Thyroid gland (tissue), 4 donors: ENCODE measurements around the gene RPL10A. TPM values are rescaled to one million over a fixed set of nuclear protein-coding genes. Genes with fewer than 3 reads are reported as not detected.
A peak's percentile ranks its signal among the peaks of the same experiment; 100 is the strongest.

Experiments
- DNase-seq, 2 donors: peaks; one replicate each; pipeline ENCODE4 v3.0.0-alpha.2; 2019
- H3K27ac ChIP-seq, 3 donors: fragments of 200-600 bp; sonication (generic); 1 replicate in 2 of 3; 2 replicates in 1 of 3; pipeline ENCODE4 v1.5.1; 2016 to 2019; ENCODE audit warnings: mild to moderate bottlenecking in 1 of 3, moderate library complexity in 1 of 3
- H3K27me3 ChIP-seq: fragments of 200-600 bp; sonication (generic); one replicate; pipeline ENCODE4 v1.5.1; 2019
- H3K36me3 ChIP-seq, 2 donors: fragments of 200-600 bp; sonication (generic); one replicate each; pipeline ENCODE4 v1.5.1; 2016 to 2019
- H3K4me1 ChIP-seq, 2 donors: fragments of 200-600 bp; sonication (generic); one replicate each; pipeline ENCODE4 v1.5.1; 2017 to 2019
- H3K4me3 ChIP-seq, 3 donors: fragments of 200-600 bp; sonication (generic); replicated peaks in 1 of 3; 1 replicate in 2 of 3; 2 replicates in 1 of 3; pipeline ENCODE4 v1.5.1; 2016; ENCODE audit warnings: mild to moderate bottlenecking in 1 of 3
- H3K9me3 ChIP-seq: fragments of 200-600 bp; sonication (generic); one replicate; pipeline ENCODE4 v1.5.1; 2017
- POLR2A ChIP-seq, 2 donors: fragments of 450-650 bp; IDR thresholded peaks; one replicate each; pipeline ENCODE4 v1.6.1; 2017; ENCODE audit warnings: antibody characterized with exemption in 2 of 2, mild to moderate bottlenecking in 2 of 2, moderate library complexity in 1 of 2
- WGBS, 2 donors: methylation state at CpG; one replicate each; pipeline ENCODE4 v1.1.5; 2017; 5-methylcytosine and 5-hydroxymethylcytosine counted together
- intact Hi-C: fragments of 100-400 bp; cut with DNase I; formaldehyde crosslinking; loops from one replicate; pipeline ENCODE4 v1.15.1; 2023
- total RNA-seq, 4 donors: library from RNA; depleted of rRNA; stranded (reverse); fragments of >200 nt; gene quantifications; one replicate each; pipeline ENCODE4 v1.2.3, GENCODE V29; 2016
- TF ChIP-seq, protein P1 (sequence below), 6 experiments: fragments of 200-600 bp in 3 of 6; fragments of 450-650 bp in 3 of 6; sonication (generic) in 3 of 6; IDR thresholded peaks; one replicate each; pipeline ENCODE4 v1.5.1; 2016 to 2019; ENCODE audit warnings: antibody characterized with exemption in 6 of 6, mild to moderate bottlenecking in 2 of 6, inconsistent platforms in 1 of 6, moderate library complexity in 1 of 6

Gene RPL10A
- total RNA-seq = 1,000 to 10,000 TPM; 1,123 to 2,881 (median 1,235) TPM

DNA sequence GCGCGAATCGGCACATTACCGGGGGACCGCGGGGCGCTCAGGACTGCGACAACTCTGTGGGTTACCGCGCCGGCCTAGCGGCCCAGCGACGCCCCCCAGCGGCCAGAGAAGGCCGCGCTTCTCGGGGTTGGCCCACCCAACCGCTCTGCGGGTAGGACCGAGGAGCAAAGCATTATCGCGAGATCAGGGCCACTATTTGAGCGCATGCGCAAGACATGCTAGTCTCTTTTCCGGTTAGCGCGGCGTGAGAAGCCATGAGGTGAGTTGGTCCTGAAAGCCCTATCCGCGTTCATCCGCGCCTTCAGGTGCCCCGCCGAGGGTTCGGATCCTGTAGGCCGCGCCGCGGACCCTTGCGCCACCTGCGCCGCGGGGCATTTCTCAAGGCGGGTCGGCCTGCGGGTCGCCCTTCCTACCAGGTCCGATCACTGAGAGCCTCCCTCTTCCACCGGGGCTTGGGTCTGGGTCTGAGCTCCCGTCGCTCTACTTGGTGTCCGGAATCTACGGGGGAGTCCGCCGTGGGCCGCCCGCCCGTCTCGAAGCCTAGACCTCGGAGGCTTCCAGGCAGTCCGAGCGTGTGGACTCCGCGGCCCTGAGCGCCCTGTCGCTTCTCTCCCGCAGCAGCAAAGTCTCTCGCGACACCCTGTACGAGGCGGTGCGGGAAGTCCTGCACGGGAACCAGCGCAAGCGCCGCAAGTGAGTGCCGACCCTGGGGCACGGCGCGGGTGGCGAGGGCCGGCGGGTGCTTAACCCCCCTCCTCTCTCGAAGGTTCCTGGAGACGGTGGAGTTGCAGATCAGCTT is at the start of gene RPL10A:
Gene RPL10A, plus strand, starts transcription at position 221 of the 799 bp plus-strand sequence. Its CDS starts 34 bp downstream, at position 255.
- H3K36me3 ChIP-seq = peaks cover 11 to 16% of the 10 kb centered on the region in 2 donors
- H3K27ac ChIP-seq = peak within 1 kb of the TSS; percentile 77 to 93 (median 92)
- H3K4me3 ChIP-seq = peak within 1 kb of the TSS; percentile 41 to 76 (median 53)
- DNase-seq = peak; percentile 96
- no peaks in the 10 kb centered on the region for H3K9me3 ChIP-seq
- WGBS, 2 donors = 0% methylated on average over 18 to 45 of the region's 86 CpGs
- intact Hi-C loops = no loop called here
- no peaks in the 10 kb centered on the region for H3K27me3 ChIP-seq
- H3K4me1 ChIP-seq = peaks cover 10 to 18% of the 10 kb centered on the region in 2 donors
- peak; percentile 67 to 96 for TF ChIP-seq POLR2A (IDR thresholded peaks at IDR 0.05)
- TF ChIP-seq, protein P1, sequence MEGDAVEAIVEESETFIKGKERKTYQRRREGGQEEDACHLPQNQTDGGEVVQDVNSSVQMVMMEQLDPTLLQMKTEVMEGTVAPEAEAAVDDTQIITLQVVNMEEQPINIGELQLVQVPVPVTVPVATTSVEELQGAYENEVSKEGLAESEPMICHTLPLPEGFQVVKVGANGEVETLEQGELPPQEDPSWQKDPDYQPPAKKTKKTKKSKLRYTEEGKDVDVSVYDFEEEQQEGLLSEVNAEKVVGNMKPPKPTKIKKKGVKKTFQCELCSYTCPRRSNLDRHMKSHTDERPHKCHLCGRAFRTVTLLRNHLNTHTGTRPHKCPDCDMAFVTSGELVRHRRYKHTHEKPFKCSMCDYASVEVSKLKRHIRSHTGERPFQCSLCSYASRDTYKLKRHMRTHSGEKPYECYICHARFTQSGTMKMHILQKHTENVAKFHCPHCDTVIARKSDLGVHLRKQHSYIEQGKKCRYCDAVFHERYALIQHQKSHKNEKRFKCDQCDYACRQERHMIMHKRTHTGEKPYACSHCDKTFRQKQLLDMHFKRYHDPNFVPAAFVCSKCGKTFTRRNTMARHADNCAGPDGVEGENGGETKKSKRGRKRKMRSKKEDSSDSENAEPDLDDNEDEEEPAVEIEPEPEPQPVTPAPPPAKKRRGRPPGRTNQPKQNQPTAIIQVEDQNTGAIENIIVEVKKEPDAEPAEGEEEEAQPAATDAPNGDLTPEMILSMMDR (IDR thresholded peaks at IDR 0.05) = peak; percentile 82 to 99 (median 92)

DNA sequence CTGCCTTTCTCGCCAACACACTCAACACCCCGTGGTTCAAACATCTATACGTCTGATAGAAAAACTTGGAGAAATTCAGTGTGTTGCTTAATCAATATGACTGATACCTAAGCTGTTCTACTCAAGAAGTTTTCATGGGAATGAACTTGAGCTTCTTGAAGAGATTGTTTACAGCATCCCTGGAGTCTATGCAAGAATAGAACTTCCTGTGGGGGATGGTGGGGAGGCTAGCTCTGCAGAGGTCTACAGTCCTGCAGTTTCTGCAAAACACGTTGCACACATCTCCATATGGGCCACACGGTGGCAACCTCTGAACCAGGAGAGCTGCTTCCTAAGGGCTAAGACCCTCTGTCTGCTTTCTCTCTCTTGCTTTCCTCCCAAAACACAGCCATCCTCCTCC is 48.8 kb upstream of the RPL10A start:
- intact Hi-C loops = no loop called here
- Histone ChIP-seq H3K4me3 (no peak overlapping the region), H3K4me1 (peaks cover 7 to 8% of the 10 kb centered on the region in 2 donors), H3K27me3 (no peaks in the 10 kb centered on the region), H3K9me3 (no peaks in the 10 kb centered on the region), H3K36me3 (peaks cover 21 to 22% of the 10 kb centered on the region in 2 donors), H3K27ac (no peak overlapping the region)
- 79% methylated on average over 5 of the region's 5 CpGs for WGBS, 2 donors
- no peak for TF ChIP-seq POLR2A (IDR thresholded peaks at IDR 0.05)
- TF ChIP-seq, protein P1 (IDR thresholded peaks at IDR 0.05) = no peak
- DNase-seq = no peak

DNA sequence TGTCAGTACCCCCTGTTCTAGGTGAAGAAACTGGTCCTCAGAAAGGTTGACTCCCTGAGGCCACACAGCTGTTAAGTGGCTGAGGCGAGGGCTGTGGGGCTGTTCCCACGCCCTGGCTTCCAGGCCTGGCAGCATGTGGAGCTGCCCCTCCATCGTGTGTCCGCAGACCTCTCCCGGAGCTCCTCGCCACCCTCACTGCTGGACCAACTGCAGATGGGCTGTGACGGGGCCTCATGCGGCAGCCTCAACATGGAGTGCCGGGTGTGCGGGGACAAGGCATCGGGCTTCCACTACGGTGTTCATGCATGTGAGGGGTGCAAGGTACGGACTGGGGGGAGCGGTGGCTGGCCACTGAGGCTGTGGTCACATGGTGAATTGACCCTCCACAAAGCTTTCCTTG is 48.2 kb upstream of the RPL10A start:
- WGBS, 2 donors = 87% methylated on average over 4 of the region's 14 CpGs; no CpG with 5 or more reads in 1 of the 2 donors
- Histone ChIP-seq H3K4me3 (no peak overlapping the region), H3K27ac (no peak overlapping the region), H3K27me3 (no peaks in the 10 kb centered on the region), H3K4me1 (peaks cover 2% of the 10 kb centered on the region in 2 donors), H3K36me3 (peaks cover 26 to 28% of the 10 kb centered on the region in 2 donors), H3K9me3 (no peaks in the 10 kb centered on the region)
- no peak for TF ChIP-seq POLR2A (IDR thresholded peaks at IDR 0.05)
- TF ChIP-seq, protein P1 (IDR thresholded peaks at IDR 0.05) = no peak
- intact Hi-C loops = no loop called here
- DNase-seq = no peak

DNA sequence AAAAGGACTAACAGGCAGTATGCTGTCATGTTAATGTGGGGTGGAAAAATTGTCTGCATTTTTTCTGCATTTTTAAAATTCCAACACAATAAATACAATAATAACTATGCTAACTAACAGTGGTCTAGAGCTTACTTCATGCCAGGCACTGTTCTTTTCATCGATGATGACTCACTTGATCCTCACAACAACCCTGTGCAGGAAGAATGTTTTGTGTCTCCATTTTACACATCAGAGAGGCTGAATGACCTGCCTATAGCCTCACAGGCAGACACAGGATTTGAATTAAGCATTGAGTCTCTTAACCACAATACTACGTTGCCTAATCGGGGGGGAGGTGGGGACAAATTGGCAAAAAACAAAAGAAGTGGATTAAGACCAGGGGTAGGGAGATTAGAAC is 42.9 kb upstream of the RPL10A start:
- no peak for DNase-seq
- H3K36me3 ChIP-seq = peaks cover 41 to 48% of the 10 kb centered on the region in 2 donors
- no peak for TF ChIP-seq POLR2A (IDR thresholded peaks at IDR 0.05)
- TF ChIP-seq, protein P1 (IDR thresholded peaks at IDR 0.05) = no peak
- H3K4me1 ChIP-seq = no peaks in the 10 kb centered on the region
- H3K27me3 ChIP-seq = no peaks in the 10 kb centered on the region
- intact Hi-C loops = no loop called here
- no peak overlapping the region for H3K4me3 ChIP-seq
- 89 to 93% methylated on average over 3 of the region's 3 CpGs for WGBS, 2 donors
- no peaks in the 10 kb centered on the region for H3K9me3 ChIP-seq
- no peak overlapping the region for H3K27ac ChIP-seq

DNA sequence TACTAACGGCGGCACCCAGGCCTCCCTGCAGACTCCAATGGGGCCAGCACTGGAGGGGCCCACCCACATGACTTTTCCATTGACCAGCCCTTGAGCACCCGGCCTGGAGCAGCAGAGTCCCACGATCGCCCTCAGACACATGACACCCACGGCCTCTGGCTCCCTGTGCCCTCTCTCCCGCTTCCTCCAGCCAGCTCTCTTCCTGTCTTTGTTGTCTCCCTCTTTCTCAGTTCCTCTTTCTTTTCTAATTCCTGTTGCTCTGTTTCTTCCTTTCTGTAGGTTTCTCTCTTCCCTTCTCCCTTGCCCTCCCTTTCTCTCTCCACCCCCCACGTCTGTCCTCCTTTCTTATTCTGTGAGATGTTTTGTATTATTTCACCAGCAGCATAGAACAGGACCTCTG is 42.1 kb upstream of the RPL10A start:
- H3K9me3 ChIP-seq = no peaks in the 10 kb centered on the region
- H3K27me3 ChIP-seq = no peaks in the 10 kb centered on the region
- H3K36me3 ChIP-seq = peaks cover 41 to 48% of the 10 kb centered on the region in 2 donors
- no peak overlapping the region for H3K4me3 ChIP-seq
- no peak for TF ChIP-seq POLR2A (IDR thresholded peaks at IDR 0.05)
- TF ChIP-seq, protein P1 (IDR thresholded peaks at IDR 0.05) = no peak
- DNase-seq = no peak
- WGBS, 2 donors = 74 to 76% methylated on average over 8 of the region's 8 CpGs
- H3K27ac ChIP-seq = no peak overlapping the region
- intact Hi-C loops = no loop called here
- H3K4me1 ChIP-seq = no peaks in the 10 kb centered on the region
